H9 (cell line): Measurements from ENCODE around the gene NBEAL2. TPM values are rescaled to one million over a fixed set of nuclear protein-coding genes. Genes with fewer than 3 reads are reported as not detected.

ENCODE experiments used
- DNase-seq: peaks from one replicate; pipeline ENCODE4 v3.0.0-alpha.2; 2017
- H2AFZ ChIP-seq: one replicate; pipeline ENCODE4 v1.6.1; 2013; ENCODE audit warnings: mild to moderate bottlenecking, low read length, control low read depth, moderate library complexity
- H2AK5ac ChIP-seq: 2 replicates; pipeline ENCODE4 v1.6.1; 2013; ENCODE audit warnings: low read length, control low read depth, mixed read lengths; ENCODE audit not compliant: insufficient read length
- H2BK120ac ChIP-seq: one replicate; pipeline ENCODE4 v1.6.1; 2013; ENCODE audit warnings: low read depth, mild to moderate bottlenecking, low read length, control low read depth, inconsistent platforms; ENCODE audit not compliant: poor library complexity, severe bottlenecking
- H2BK12ac ChIP-seq: 2 replicates; pipeline ENCODE4 v1.6.1; 2013; ENCODE audit warnings: low read length, control low read depth, mixed read lengths, low read depth; ENCODE audit not compliant: insufficient read length
- H2BK15ac ChIP-seq: 2 replicates; pipeline ENCODE4 v1.6.1; 2013; ENCODE audit warnings: low read depth, low read length, control low read depth
- H2BK20ac ChIP-seq: one replicate; pipeline ENCODE4 v1.6.1; 2013; ENCODE audit warnings: low read depth, mild to moderate bottlenecking, low read length, control low read depth, inconsistent platforms; ENCODE audit not compliant: poor library complexity, severe bottlenecking
- H2BK5ac ChIP-seq: 2 replicates; pipeline ENCODE4 v1.6.1; 2013; ENCODE audit warnings: low read length, control low read depth, mixed read lengths; ENCODE audit not compliant: insufficient read length
- H3K14ac ChIP-seq: 2 replicates; pipeline ENCODE4 v1.6.1; 2013; ENCODE audit warnings: low read length, control low read depth; ENCODE audit not compliant: insufficient read depth
- H3K18ac ChIP-seq: 2 replicates; pipeline ENCODE4 v1.6.1; 2013; ENCODE audit warnings: low read depth, mild to moderate bottlenecking, mixed read lengths, low read length, control low read depth; ENCODE audit not compliant: insufficient read length
- H3K23ac ChIP-seq: 2 replicates; pipeline ENCODE4 v1.6.1; 2013; ENCODE audit warnings: low read length, control low read depth, mixed read lengths, low read depth; ENCODE audit not compliant: insufficient read length
- H3K23me2 ChIP-seq: 2 replicates; pipeline ENCODE4 v1.6.1; 2013; ENCODE audit warnings: low read depth, mild to moderate bottlenecking, mixed read lengths, low read length, control low read depth; ENCODE audit not compliant: insufficient read length, poor library complexity, severe bottlenecking
- H3K27ac ChIP-seq: 2 replicates; pipeline ENCODE4 v1.5.1; 2013; ENCODE audit warnings: low read length, control low read depth, mixed read lengths, low read depth; ENCODE audit not compliant: insufficient read length
- H3K27me3 ChIP-seq: 2 replicates; pipeline ENCODE4 v1.6.1; 2013; ENCODE audit warnings: low read length, control low read depth, inconsistent platforms; ENCODE audit not compliant: insufficient read depth
- H3K4ac ChIP-seq: 2 replicates; pipeline ENCODE4 v1.6.1; 2013; ENCODE audit warnings: low read depth, mild to moderate bottlenecking, control low read depth, inconsistent platforms, low read length, moderate library complexity
- H3K4me1 ChIP-seq: 2 replicates; pipeline ENCODE4 v1.6.1; 2013; ENCODE audit warnings: low read length, control low read depth, inconsistent platforms; ENCODE audit not compliant: insufficient read depth
- H3K4me2 ChIP-seq: 2 replicates; pipeline ENCODE4 v1.6.1; 2013; ENCODE audit warnings: low read length, control low read depth, mixed read lengths; ENCODE audit not compliant: insufficient read length, insufficient read depth
- H3K56ac ChIP-seq: 2 replicates; pipeline ENCODE4 v1.6.1; 2013; ENCODE audit warnings: low read depth, mild to moderate bottlenecking, mixed read lengths, low read length, control low read depth; ENCODE audit not compliant: insufficient read length
- H3K79me1 ChIP-seq: 2 replicates; pipeline ENCODE4 v1.6.1; 2013; ENCODE audit warnings: low read depth, mild to moderate bottlenecking, moderate library complexity, low read length, control low read depth, inconsistent platforms; ENCODE audit not compliant: insufficient read depth, poor library complexity, severe bottlenecking
- H3K79me2 ChIP-seq: 2 replicates; pipeline ENCODE4 v1.6.1; 2013; ENCODE audit warnings: low read length, control low read depth, inconsistent platforms; ENCODE audit not compliant: insufficient read depth
- H3K9ac ChIP-seq: 2 replicates; pipeline ENCODE4 v1.6.1; 2013; ENCODE audit warnings: low read length, control low read depth, mixed read lengths; ENCODE audit not compliant: insufficient read length; ENCODE audit errors: extremely low read depth
- H3K9me3 ChIP-seq: one replicate; pipeline ENCODE4 v1.6.1; 2013; ENCODE audit warnings: low read depth, low read length, inconsistent platforms; ENCODE audit not compliant: control insufficient read depth
- H3T11ph ChIP-seq: one replicate; pipeline ENCODE4 v1.6.1; 2013; ENCODE audit warnings: mild to moderate bottlenecking, low read length, control low read depth, inconsistent platforms
- H4K20me1 ChIP-seq: one replicate; pipeline ENCODE4 v1.6.1; 2013; ENCODE audit not compliant: control insufficient read depth, insufficient read length, insufficient read depth
- H4K5ac ChIP-seq: 2 replicates; pipeline ENCODE4 v1.6.1; 2013; ENCODE audit warnings: low read depth, mild to moderate bottlenecking, mixed read lengths, low read length, control low read depth; ENCODE audit not compliant: insufficient read length
- H4K8ac ChIP-seq: replicated peaks from 2 replicates; pipeline ENCODE4 v1.6.1; 2013; ENCODE audit warnings: low read length, control low read depth, mixed read lengths, low read depth; ENCODE audit not compliant: insufficient read length
- H4K91ac ChIP-seq: 2 replicates; pipeline ENCODE4 v1.6.1; 2013; ENCODE audit warnings: low read depth, mild to moderate bottlenecking, moderate library complexity, mixed read lengths, low read length, control low read depth; ENCODE audit not compliant: insufficient read length
- H3K27ac Mint-ChIP-seq, 3 experiments: 2 replicates in 2 of 3; 3 replicates in 1 of 3; pipeline ENCODE4 v1.8.0; 2020 to 2021; ENCODE audit warnings: mixed read lengths in 3 of 3, mild to moderate bottlenecking in 1 of 3, moderate library complexity in 1 of 3
- H3K27me3 Mint-ChIP-seq: 2 replicates; pipeline ENCODE4 v1.8.0; 2021; ENCODE audit warnings: low read depth, mild to moderate bottlenecking, moderate library complexity, mixed read lengths
- H3K36me3 Mint-ChIP-seq, 3 experiments: 2 replicates in 2 of 3; 3 replicates in 1 of 3; pipeline ENCODE4 v1.8.0; 2020 to 2021; ENCODE audit warnings: low read depth in 3 of 3, mixed read lengths in 3 of 3; ENCODE audit not compliant: insufficient read depth in 1 of 3
- H3K4me1 Mint-ChIP-seq, 2 experiments: 2 replicates each; pipeline ENCODE4 v1.8.0; 2020; ENCODE audit warnings: mixed read lengths in 2 of 2
- H3K4me3 Mint-ChIP-seq, 2 experiments: 2 replicates in 1 of 2; 3 replicates in 1 of 2; pipeline ENCODE4 v1.8.0; 2020 to 2021; ENCODE audit warnings: mild to moderate bottlenecking in 2 of 2, mixed read lengths in 2 of 2, moderate library complexity in 1 of 2
- H3K9me3 Mint-ChIP-seq, 2 experiments: 2 replicates in 1 of 2; 3 replicates in 1 of 2; pipeline ENCODE4 v1.8.0; 2020; ENCODE audit warnings: mild to moderate bottlenecking in 2 of 2, mixed read lengths in 2 of 2, moderate library complexity in 1 of 2
- CTCF ChIP-seq: fragments of 200-600 bp; sonication (generic); conservative IDR thresholded peaks from 3 replicates; pipeline ENCODE4 v1.8.0; 2021; ENCODE audit warnings: antibody characterized with exemption, mild to moderate bottlenecking
- WGBS: extraction: QIAGEN DNeasy Blood & Tissue Kit; methylation state at CpG from one replicate; pipeline ENCODE4 v1.1.7; 2013; ENCODE audit warnings: missing lambda C conversion rate, low lambda C conversion rate, mixed read lengths; ENCODE audit not compliant: insufficient read length; ENCODE audit errors: extremely low coverage; 5-methylcytosine and 5-hydroxymethylcytosine counted together
- total RNA-seq: library from RNA; stranded (reverse); gene quantifications from 2 replicates; pipeline ENCODE4 v1.2.1, GENCODE V29; 2021

NBEAL2 gene
- total RNA-seq, 1 experiment from 2014 or later: 52.1 TPM

- peaks cover under 1 to 3% of the 10 kb centered on the region in 2 experiments; a peak in 3 of 5 replicates for H3K9me3 Mint-ChIP-seq
- no CpG with 5 or more reads among the region's 1 CpG for WGBS
- no peak overlapping the region for H2AFZ ChIP-seq
- peaks cover 18% of the 10 kb centered on the region for H3K79me1 ChIP-seq
- no peak overlapping the region for H3T11ph ChIP-seq
- no peaks in the 10 kb centered on the region for H3K9me3 ChIP-seq
- DNase-seq: no peak
- no peaks in the 10 kb centered on the region for H3K4me1 ChIP-seq
- no peak overlapping the region for H3K9ac ChIP-seq
- H3K4me3 Mint-ChIP-seq: no peak overlapping the region
- H3K18ac ChIP-seq: no peak overlapping the region
- H3K27ac Mint-ChIP-seq: no peak overlapping the region
- H2BK15ac ChIP-seq: no peak overlapping the region
- no peak overlapping the region for H2BK20ac ChIP-seq
- no peak overlapping the region for H3K27ac ChIP-seq
- no peaks in the 10 kb centered on the region for H4K20me1 ChIP-seq
- H2AK5ac ChIP-seq: no peak overlapping the region
- H3K23me2 ChIP-seq: no peaks in the 10 kb centered on the region
- H3K36me3 Mint-ChIP-seq: peaks cover 17 to 36% (median 27%) of the 10 kb centered on the region in 3 experiments
- peaks cover 28 to 30% of the 10 kb centered on the region in 2 experiments for H3K4me1 Mint-ChIP-seq
- no peak overlapping the region for H2BK12ac ChIP-seq
- H4K5ac ChIP-seq: no peak overlapping the region
- H3K79me2 ChIP-seq: peaks cover 64% of the 10 kb centered on the region
- TF ChIP-seq CTCF: no peak
- H3K4ac ChIP-seq: no peak overlapping the region
- H3K56ac ChIP-seq: no peak overlapping the region
- H2BK120ac ChIP-seq: no peak overlapping the region
- no peak overlapping the region for H4K91ac ChIP-seq
- no peak overlapping the region for H3K23ac ChIP-seq
- no peak overlapping the region for H3K4me2 ChIP-seq
- no peak overlapping the region for H2BK5ac ChIP-seq
- H3K27me3 ChIP-seq: no peaks in the 10 kb centered on the region
- no peaks in the 10 kb centered on the region; the same call in 1 of the 2 replicates for H3K27me3 Mint-ChIP-seq
- no peak overlapping the region for H3K14ac ChIP-seq
- H4K8ac ChIP-seq: no peak overlapping the region
Measured at GRCh38 chr3:46971742-46972141, 7.7 kb upstream of the NBEAL2 start.
